Fibroblast of the aortic adventitia (primary cell): ENCODE data around the gene WIPF2. TPM values are rescaled to one million over a fixed set of nuclear protein-coding genes. Genes with fewer than 3 reads are reported as not detected.
A peak's percentile ranks its signal among the peaks of the same experiment; 100 is the strongest.
"Not testable (repeated sequence)": the region's sequence is repeated elsewhere in the genome, so short reads cannot be mapped to it uniquely, and the experiment has no call there.

Experiments used
- DNase-seq: peaks from one replicate; pipeline ENCODE4 v3.0.0-alpha.2; 2010; ENCODE audit warnings: low read depth
- H3K4me3 ChIP-seq: 2 replicates; pipeline ENCODE4 v1.5.1; 2011; ENCODE audit warnings: low read depth, mild to moderate bottlenecking, control low read depth, low read length, moderate library complexity
- total RNA-seq: library from RNA; depleted of rRNA; stranded (reverse); fragments of >200 nt; gene quantifications from 2 replicates; pipeline ENCODE4 v1.2.3, GENCODE V29; 2012; ENCODE audit warnings: low replicate concordance
- TF ChIP-seq, protein P1 (sequence below): IDR thresholded peaks from 2 replicates; pipeline ENCODE4 v1.5.1; 2011; ENCODE audit warnings: mild to moderate bottlenecking, low read length, control low read depth, inconsistent platforms; ENCODE audit not compliant: insufficient read depth

The WIPF2 gene
- total RNA-seq, 1 donor = 9.6 TPM

DNA sequence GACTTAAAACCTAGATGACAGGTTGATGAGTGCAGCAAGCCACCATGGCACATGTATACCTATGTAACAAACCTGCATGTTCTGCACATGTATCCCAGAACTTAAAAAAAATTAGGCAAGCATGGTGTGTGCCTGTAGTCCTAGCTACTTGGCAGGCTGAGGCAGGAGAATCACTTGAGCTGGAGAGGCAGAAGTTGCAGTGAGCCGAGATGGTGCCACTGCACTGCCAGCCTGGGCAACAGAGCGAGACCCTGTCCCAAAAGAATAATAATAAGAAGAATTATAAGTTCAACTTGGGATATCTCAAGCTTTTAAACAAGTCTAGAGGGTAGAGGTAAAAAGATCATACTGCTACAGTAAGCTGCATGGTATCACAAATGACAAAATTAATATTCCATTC, 78.4 kb downstream of the WIPF2 start:
- TF ChIP-seq, protein P1, sequence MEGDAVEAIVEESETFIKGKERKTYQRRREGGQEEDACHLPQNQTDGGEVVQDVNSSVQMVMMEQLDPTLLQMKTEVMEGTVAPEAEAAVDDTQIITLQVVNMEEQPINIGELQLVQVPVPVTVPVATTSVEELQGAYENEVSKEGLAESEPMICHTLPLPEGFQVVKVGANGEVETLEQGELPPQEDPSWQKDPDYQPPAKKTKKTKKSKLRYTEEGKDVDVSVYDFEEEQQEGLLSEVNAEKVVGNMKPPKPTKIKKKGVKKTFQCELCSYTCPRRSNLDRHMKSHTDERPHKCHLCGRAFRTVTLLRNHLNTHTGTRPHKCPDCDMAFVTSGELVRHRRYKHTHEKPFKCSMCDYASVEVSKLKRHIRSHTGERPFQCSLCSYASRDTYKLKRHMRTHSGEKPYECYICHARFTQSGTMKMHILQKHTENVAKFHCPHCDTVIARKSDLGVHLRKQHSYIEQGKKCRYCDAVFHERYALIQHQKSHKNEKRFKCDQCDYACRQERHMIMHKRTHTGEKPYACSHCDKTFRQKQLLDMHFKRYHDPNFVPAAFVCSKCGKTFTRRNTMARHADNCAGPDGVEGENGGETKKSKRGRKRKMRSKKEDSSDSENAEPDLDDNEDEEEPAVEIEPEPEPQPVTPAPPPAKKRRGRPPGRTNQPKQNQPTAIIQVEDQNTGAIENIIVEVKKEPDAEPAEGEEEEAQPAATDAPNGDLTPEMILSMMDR = no peak

DNA sequence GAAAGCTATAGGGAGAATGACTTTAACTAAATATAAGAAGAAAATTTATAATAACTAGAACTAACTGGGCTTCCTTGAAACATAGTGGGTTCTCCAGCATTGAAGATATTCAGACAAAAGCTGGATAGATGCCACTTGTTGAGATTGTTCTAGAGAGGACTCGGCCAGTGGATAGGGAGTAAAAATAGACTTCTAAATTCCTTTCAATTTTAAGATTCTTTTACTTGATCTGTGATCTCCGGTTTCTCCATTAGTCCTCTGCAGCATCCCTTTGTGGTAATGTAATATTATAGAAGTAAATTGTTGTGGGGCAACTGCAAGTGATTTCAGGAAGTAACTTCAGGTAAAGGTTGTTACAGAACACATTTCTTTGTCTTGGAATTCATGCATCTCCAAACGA, 79.6 kb downstream of the WIPF2 start:
- TF ChIP-seq, protein P1 = no peak
- DNase-seq = peak; percentile 85
- no peak overlapping the region for H3K4me3 ChIP-seq

More for the DNA sequence above, 78.4 kb downstream of the WIPF2 start:
- H3K4me3 ChIP-seq = no peak overlapping the region
- DNase-seq = no peak

DNA sequence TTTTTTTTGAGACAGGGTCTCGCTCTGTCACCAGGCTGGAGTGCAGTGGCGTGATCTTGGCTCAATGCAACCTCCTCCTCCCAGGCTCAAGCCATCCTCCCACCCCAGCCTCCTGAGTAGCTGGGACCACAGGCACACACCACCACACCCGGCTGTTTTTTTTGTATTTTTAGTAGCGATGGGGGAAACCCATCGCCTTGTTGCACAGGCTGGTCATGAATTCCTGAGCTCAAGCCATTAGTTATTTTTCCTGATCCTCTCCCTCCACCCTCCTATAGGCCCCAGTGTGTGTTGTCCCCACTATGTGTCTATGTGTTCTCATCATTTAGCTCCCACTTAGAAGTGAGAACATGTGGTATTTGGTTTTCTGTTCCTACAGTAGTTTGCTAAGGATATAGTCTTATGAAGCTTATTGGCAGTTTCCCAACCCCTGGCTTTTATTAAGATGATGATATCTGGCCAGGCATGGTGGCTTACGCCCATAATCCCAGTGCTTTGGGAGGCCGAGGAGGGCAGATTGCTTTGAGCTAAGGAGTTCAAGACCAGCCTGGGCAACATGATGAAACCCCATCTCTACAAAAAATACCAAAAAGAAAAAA, 80.2 kb downstream of the WIPF2 start:
- peak; percentile 82 for DNase-seq
- H3K4me3 ChIP-seq = not testable (repeated sequence)

DNA sequence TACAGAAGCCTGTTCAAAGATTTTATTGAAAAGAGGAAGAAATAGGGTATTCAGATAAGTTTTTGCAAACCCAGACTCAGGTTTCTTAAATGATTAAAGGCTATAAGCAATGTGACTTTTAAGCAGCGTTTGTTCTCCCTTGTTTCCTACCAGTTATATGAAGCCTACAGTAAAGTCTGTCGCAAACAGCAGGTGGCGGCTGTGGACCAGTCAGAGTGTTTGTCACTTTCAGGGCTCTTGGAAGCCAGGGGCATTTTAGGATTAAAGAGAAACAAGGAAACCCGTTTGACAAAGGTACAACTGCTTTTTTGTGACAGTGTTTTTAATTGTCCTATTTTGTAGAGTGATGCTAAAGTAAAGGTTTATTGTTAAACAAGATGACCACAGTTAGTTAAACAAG, 82.2 kb downstream of the WIPF2 start:
- H3K4me3 ChIP-seq = no peak overlapping the region
- no peak for DNase-seq
- TF ChIP-seq, protein P1 = peak; percentile 6

DNA sequence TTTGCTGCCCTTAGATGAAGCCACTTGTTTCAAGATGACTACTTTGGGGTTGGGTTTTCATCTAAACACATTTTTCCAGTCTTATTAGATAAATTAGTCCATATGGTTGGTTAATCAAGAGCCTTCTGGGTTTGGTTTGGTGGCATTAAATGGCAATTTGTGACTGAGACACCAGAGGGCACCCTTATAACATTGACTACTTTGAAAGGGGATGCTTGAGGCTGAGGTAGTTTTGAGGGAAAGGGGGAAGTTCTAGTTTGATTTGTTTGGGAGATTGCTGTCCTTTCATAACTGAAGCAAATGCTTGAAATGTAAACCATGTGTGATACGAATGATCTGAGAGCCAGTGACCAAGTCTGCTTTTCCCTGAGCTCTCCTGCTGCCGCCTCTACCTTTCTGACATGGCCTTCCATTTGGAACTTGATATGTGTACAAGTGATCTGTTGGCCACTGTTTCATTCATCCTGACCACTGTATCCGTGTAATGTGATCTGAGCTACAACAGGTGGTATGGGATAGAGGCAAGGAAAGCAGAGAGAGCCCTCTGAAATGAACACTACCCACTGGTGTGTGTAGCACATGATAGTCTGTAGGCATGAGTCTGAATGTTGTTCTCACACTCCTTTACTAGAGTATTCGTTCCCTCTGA, 84.0 kb downstream of the WIPF2 start:
- H3K4me3 ChIP-seq = no peak overlapping the region
- DNase-seq = peak; percentile 85
- TF ChIP-seq, protein P1 = peak; percentile 75

DNA sequence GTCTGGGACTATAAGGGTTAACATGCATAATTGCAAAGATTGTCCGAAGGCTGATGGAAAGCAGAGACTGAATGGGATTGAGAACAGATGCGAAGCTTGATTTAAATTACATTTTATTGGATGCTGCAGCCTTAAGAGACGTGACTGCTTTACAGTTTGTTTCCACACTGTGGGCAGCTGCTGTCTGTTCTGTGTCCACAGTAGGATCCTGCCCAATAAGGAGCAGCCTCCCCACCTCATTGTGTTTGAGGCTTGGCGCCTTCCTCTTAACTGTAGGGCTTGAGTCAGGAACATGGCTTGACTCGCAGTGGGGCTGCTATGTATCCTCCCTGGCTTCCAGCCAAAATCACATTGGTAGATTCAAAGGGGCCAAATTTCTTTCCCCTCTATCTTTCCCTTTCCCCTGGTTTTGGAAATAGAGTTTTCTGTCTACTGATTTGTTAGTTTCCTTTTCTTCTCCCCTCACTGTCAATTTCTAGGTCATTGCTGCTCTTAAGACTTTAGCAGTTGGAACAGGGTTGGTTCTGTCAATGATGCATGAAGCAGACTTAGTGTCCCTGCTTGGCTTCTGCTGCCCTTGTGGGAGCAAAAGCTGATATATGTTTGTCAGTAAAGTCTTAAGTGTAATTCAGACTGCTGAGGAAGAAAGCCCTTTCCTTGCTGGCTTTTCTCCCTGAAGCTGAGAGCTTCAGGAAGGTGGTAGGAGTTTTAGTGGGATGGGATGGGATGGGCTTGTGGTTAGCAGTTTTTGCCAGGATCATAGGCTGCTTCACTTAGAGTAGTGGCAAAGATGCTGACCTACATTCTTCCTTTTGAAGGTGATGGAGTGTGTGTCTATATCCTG, 84.8 kb downstream of the WIPF2 start:
- no peak overlapping the region for H3K4me3 ChIP-seq
- peak; percentile 86 for DNase-seq
- TF ChIP-seq, protein P1 = no peak

DNA sequence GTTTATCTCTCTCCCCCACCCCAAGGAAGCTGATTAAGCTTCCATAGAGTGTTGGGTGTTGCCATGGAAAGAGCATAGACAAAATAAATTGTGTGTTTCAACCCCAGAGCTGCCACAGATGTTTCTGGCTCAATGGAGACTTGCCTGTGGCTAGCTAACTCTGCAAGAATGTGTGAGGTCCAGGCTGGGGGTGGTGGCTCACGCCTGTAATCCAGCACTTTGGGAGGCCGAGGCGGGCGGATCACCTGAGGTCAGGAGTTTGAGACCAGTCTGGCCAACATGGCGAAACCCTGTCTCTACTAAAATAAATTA, 85.4 kb downstream of the WIPF2 start:
- H3K4me3 ChIP-seq, DNase-seq: not testable (repeated sequence)

DNA sequence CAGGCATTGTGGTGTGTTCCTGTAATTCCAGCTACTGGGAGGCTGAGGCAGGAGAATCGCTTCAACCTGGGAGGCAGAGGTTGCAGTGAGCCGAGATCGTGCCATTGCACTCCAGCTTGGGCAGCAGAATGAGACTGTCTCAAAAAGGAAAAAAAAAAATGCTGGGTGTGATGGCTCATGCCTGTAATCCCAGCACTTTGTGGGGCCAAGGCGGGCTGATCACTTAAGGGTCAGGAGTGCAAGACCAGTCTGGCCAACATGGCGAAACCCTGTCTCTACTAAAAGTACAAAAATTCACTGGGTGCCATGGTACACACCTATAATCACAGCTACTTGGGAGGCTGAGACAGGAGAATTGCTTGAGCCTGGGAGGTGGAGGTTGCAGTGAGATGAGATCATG, 85.8 kb downstream of the WIPF2 start:
- DNase-seq = not testable (repeated sequence)

More for the DNA sequence above, 85.8 kb downstream of the WIPF2 start:
- H3K4me3 ChIP-seq = not testable (repeated sequence)
